GM18502 (cell line): Measurements from ENCODE around the gene ZFY.
"Not testable (repeated sequence)": the region's sequence is repeated elsewhere in the genome, so short reads cannot be mapped to it uniquely, and the experiment has no call there.

Source experiments
- ATAC-seq: cut with Tn5 transposase; IDR thresholded peaks from one replicate; pipeline ENCODE4 v1.9.1; 2021; ENCODE audit warnings: mild to moderate bottlenecking; ENCODE audit not compliant: unreplicated experiment, poor library complexity

The ZFY gene

GRCh38 chrY:2972708-2973107, 37.5 kb downstream of the ZFY start:
- ATAC-seq, result no peak

- ATAC-seq, result no peak
Measured at GRCh38 chrY:2973110-2973751, 38.0 kb downstream of the ZFY start.

- ATAC-seq, result no peak
Measured at GRCh38 chrY:2979283-2979682, 44.1 kb downstream of the ZFY start.

GRCh38 chrY:2984491-2984890, 49.3 kb downstream of the ZFY start:
- no peak for ATAC-seq

- not testable (repeated sequence) for ATAC-seq
Measured at GRCh38 chrY:2987178-2987577, 52.0 kb downstream of the ZFY start.

- not testable (repeated sequence) for ATAC-seq
Measured at GRCh38 chrY:2997369-2997768, 62.2 kb downstream of the ZFY start.

GRCh38 chrY:3002190-3002589, 67.0 kb downstream of the ZFY start:
- ATAC-seq, result no peak

- no peak for ATAC-seq
Measured at GRCh38 chrY:3002680-3003515, 67.7 kb downstream of the ZFY start.

GRCh38 chrY:3003516-3003830, 68.3 kb downstream of the ZFY start:
- no peak for ATAC-seq

GRCh38 chrY:3003846-3004245, 68.7 kb downstream of the ZFY start:
- ATAC-seq, result no peak

GRCh38 chrY:3006031-3006430, 70.8 kb downstream of the ZFY start:
- ATAC-seq, result not testable (repeated sequence)

- ATAC-seq, result no peak
Measured at GRCh38 chrY:3007967-3008366, 72.8 kb downstream of the ZFY start.

- ATAC-seq, result no peak
Measured at GRCh38 chrY:3012226-3012625, 77.0 kb downstream of the ZFY start.

- ATAC-seq, result no peak
Measured at GRCh38 chrY:3016594-3016993, 81.4 kb downstream of the ZFY start.

GRCh38 chrY:3018546-3018945, 83.4 kb downstream of the ZFY start:
- ATAC-seq, result no peak

- no peak for ATAC-seq
Measured at GRCh38 chrY:3019584-3019983, 84.4 kb downstream of the ZFY start.

GRCh38 chrY:3021176-3021575, 86.0 kb downstream of the ZFY start:
- ATAC-seq, result no peak

GRCh38 chrY:3023606-3024005, 88.4 kb downstream of the ZFY start:
- ATAC-seq, result no peak

- ATAC-seq, result no peak
Measured at GRCh38 chrY:3025357-3025756, 90.2 kb downstream of the ZFY start.
